NCI-H2081 treated with DMSO at 0.1 percent for 48 hours (cell line): ENCODE data around the gene C16orf90.
"Not testable (repeated sequence)": the region's sequence is repeated elsewhere in the genome, so short reads cannot be mapped to it uniquely, and the experiment has no call there.

Source experiments
- DNase-seq: peaks from one replicate; lab custom pipeline; 2025; lab: John Stamatoyannopoulos, UW

The C16orf90 gene

DNA sequence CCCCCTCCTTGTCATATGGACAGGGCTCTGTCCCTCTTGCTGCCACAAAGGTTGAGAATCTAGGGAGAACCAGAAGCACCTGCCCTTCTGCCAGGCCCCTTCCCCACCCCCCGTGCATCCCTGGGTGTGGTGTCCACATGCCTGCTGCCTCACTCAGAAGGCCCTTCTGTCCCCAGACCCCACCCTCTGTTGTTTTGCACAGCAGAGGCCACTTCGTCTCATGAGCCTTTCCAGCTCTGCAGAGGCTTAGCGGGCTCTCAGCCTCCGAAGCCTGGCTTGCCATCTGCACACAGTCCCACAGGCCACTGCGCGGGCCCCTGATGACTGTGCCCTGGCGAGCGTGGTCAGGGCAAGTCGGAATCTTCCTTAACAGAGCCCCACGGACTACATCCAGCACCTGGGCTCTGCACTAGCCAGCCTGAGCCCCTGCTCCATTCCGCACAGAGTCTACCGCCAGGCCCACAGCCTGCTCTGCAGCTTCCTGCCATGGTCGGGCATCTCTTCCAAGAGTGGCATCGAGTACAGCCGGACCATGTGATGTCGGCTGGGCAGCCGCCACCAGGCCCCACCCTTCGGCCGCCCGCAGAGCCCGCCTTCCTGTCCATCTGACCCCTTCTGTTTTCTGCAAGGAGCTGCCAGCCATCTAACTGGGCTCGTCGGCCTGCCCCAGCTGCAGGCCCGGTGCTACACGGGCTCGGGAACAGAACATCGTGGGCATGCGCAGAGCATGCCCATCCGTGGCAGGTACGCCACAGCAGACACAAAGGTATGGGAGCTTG, 10.8 kb downstream of the C16orf90 start:
- DNase-seq = no peak

- DNase-seq = no peak
Measured at GRCh38 chr16:3482659-3483241, 12.5 kb downstream of the C16orf90 start.

GRCh38 chr16:3481696-3482658, 13.3 kb downstream of the C16orf90 start:
- no peak for DNase-seq

- DNase-seq = no peak
Measured at GRCh38 chr16:3480901-3481695, 14.2 kb downstream of the C16orf90 start.

DNA sequence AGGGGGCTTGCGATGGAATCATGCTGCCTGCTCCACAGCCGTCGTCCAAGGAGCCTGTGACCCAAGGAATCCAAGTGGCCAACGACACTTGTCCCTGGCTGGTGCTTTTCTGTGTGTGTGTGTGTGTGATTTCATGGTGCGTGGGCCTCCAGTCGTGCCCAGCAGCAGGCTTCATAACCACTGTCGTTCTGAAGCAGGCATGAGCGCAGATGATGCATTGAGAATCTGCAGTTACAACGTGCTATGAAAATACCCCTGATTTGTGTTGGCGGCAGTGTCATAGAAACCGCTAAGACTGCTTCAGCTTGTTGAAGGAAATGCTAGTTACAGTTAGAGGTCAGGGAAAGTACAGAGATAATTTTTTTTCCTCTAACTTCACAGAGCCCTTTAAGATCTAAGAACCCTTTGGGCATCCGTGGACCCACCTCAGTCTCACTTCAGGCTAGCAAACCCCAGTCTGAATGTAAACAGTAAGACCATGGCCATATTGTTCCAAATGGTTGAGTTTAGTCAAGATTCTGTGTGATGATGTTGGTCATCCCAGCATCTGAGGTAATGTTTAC, 15.6 kb downstream of the C16orf90 start:
- no peak for DNase-seq

- no peak for DNase-seq
Measured at GRCh38 chr16:3478242-3478925, 16.9 kb downstream of the C16orf90 start.

DNA sequence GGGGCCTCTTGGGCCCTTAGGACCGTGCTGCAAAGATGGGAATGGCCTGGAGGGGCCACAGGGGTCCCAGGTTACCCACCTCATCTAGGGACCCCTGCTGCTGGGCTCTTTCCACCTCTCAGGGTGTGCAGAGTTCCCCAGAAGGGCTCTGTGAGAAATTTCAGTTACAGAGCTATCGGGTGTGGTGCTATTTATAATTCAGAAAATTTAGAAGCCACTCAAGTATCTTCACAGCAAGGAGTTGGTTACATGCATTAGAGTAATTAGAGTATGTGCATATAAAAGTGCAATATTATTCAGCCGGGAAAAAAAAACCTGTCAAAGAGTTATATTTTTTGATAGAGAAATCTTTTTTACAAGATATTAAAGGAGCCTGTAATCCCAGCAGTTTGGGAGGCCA, 18.9 kb downstream of the C16orf90 start:
- no peak for DNase-seq

GRCh38 chr16:3475604-3476375, 19.5 kb downstream of the C16orf90 start:
- no peak for DNase-seq

DNA sequence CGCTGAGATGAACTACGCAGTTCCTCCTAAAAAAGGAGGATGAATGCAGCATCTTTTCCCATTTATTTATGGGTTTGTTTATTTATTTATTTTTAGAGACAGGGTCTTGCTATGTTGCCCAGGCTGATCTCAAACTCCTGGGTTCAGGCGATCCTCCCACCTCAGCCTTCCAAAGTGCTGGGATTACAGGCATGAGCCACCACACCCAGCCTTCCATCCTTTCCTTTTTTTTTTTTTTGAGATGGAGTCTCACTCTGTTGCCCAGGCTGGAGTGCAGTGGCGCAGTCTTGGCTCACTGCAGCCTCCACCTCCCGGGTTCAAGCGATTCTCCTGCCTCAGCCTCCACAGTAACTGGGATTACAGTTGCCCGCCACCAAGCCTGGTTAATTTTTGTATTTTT, 20.4 kb downstream of the C16orf90 start:
- not testable (repeated sequence) for DNase-seq

GRCh38 chr16:3474136-3474779, 21.0 kb downstream of the C16orf90 start:
- no peak for DNase-seq

DNA sequence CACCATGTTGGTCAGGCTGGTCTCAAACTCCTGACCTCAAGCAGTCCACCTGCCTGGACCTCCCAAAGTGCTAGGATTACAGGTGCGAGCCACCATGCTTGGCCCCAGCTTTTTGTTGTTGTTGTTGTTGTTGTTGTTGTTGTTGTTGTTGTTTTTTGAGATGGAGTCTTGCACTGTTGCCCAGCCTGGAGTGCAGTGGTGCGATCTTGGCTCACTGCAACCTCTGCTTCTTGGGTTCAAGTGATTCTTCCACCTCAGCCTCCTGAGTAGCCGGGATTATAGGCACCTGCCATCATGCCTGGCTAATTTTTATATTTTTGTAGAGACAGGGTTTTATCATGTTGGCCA, 21.7 kb downstream of the C16orf90 start:
- not testable (repeated sequence) for DNase-seq

- DNase-seq = no peak
Measured at GRCh38 chr16:3472878-3473595, 22.3 kb downstream of the C16orf90 start.

DNA sequence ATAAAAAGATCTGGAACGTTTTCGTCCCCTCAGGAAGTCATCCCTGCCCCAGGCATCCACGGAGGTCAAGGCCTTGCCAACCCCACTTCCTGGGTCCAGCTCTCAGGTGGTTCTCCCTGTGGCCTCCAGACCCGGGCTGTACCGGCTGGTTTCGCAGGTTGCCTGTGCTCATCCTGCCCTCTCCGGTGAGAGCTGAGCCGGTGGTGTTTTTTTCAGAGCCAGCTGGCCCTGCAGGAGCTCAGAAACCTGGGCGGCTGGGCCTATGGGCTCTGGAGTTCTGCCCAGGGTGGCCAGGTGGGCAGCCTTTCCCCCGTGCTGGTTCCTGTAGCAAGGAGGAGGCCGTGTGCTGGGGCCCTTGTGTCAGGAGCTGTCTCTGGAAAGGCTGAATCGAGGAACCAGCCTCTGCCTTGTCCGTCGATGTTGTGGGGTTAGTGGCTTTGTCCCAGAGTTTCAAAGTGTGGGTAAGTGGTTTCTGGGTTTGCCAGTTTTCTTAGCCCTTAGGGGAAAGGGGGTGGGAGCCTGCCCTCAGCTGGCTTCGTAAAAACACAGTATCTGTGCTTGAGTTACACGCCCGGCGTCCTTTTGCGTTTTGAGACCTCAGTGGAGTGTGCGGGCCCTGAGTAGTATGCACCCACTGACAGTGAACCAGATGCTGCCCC, 23.6 kb downstream of the C16orf90 start:
- no peak for DNase-seq

GRCh38 chr16:3470723-3471122, 24.6 kb downstream of the C16orf90 start:
- DNase-seq = no peak

GRCh38 chr16:3469736-3470135, 25.6 kb downstream of the C16orf90 start:
- no peak for DNase-seq

- no peak for DNase-seq
Measured at GRCh38 chr16:3468501-3468900, 26.8 kb downstream of the C16orf90 start.

DNA sequence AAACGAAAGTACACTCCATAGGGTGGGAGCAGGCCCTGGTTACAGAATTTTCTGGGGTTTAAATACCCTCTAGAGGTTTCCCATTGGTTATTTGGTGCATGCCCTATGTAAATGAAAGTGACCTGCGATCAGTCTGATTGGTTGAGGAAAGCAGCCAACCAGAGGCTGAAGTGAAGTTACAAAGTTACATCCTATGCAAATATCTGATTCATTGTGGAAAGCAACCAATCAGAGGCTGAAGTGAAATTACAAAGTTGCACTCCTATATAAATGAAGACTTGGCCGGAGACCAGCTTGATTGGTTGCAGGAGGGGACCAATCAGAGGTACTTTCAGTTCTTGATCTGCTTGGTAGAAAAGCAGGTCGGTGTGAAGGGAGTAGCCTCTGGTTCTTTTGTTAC, 27.4 kb downstream of the C16orf90 start:
- no peak for DNase-seq

GRCh38 chr16:3467182-3467581, 28.1 kb downstream of the C16orf90 start:
- DNase-seq = no peak
